GM21381 (cell line): ENCODE measurements around the gene PHLDA2.

Source experiments
- ATAC-seq: cut with Tn5 transposase; IDR thresholded peaks from one replicate; pipeline ENCODE4 v1.9.1; 2021; ENCODE audit warnings: mild to moderate bottlenecking, moderate library complexity; ENCODE audit not compliant: unreplicated experiment

The PHLDA2 gene

GRCh38 chr11:2883979-2884815 lies 45.0 kb downstream of the PHLDA2 start:
- ATAC-seq, result no peak

- no peak for ATAC-seq
Measured at GRCh38 chr11:2883640-2883978, 45.6 kb downstream of the PHLDA2 start.

DNA sequence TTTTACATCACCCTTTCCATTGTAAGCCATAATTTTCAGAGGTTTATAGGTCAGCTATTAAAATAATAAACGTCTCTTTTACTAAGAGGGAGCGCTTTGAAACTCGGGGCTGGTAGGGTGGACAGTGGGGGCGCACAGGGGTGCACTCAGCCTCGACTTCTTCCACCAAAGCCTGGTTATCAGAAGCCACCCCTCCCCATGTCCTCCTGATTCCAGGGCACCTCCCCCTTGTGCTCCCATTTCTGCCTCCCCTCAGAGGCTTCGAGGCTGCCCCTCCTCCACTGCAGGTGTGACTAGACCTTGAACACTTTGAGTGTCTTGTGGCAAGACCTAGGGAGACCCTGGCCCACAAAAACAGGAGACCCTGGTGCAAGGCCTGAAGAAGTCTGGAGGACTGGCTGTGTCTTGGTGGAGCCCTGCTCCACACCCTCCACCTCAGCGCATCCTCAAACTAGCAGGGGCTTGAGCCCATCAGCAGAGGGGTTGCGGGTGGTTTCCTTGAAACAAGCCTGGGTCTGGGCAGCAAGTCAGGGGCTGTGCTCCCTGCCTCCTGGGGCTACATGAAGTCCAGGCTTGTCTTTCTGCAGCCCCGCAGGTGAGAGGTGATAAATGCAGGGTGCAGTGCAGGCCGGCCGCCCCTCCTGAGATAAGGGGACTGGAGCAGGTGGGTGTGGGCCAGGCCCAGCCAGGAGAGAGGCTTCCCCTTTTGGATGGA lies 46.7 kb downstream of the PHLDA2 start:
- no peak for ATAC-seq

GRCh38 chr11:2881981-2882375 lies 47.2 kb downstream of the PHLDA2 start:
- ATAC-seq, result no peak

DNA sequence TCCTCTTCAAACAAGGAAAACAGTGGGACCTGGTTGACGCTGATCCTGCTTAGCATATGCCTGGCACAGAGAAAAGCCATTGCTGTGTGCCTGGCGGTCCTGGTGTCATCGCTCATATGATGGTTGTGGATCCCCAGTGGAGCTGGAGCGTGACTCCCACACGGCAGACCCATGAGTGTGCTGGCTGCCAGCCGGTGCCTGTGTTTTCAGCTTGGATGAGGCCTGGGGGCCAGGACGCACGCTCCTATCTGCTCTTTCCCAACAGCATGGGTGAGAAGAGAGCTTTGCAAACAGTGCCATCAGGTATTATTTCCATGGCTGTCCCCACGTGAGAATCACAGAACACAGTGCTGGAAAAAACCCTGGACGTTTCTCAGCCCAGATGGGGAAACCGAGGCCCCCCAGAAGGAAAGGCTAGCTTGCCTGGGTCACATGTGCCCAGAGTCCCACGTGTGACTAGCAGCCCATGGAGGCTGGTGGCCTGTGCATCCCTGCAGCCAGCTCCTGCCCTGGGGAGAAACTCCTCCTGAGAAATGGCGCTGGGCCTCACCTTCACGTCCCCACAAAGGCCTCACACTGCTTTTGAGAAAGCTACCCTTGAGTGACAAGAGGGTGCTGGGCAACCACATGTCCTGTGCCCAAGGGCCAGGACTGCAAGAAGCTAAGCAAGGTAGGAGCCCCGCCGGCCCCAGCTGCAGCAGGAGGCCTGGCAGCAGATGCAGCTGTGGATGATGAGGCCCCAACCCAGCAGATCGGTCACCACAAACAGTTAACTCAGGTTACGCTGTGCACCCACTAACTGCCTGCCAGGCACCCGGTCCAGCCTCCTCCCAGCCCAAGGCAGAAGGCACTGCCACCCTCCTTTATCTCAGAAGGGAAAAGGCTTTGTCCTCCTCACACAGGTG lies 47.9 kb downstream of the PHLDA2 start:
- no peak for ATAC-seq

DNA sequence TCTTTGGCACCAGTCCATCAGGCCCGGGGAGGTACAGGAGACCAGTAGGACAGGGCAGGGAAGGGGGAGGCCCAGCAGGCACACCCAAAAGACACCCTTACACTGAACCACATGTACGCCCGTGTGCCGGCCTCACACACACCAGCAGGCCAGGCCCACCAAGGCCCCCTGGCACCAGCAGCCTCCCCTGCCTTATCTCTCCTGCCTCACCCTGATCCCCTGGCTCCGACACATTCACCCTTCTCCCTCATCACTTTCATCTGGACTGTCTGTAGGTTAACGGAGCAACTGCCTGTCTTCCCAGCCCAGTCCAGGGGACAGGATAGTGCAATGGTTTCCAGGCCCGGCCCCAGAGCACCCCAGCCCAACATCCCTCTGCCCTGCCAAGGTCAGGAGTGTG lies 48.6 kb downstream of the PHLDA2 start:
- ATAC-seq, result no peak

DNA sequence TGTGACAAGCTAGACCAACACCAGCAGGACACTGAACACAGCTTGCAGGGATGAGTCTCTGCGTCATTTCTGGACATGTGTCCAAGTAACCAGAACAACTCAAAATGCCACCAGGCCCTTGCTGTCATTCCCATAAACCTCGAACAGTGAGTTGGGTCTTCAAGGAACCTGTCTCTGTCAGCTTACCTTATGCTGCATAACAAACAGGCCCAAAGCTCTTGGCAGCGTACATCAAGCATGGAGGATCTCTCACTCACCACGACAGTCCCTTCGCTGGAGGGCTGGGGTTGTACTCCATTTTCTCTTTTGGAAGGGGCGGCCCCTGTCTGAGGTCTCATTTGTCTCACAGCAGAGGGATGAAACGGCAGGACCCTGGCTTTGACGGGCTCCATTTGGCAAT lies 50.4 kb downstream of the PHLDA2 start:
- no peak for ATAC-seq
